RWPE1 (cell line): Measurements from ENCODE around the gene IL17REL.

ENCODE experiments used
- CTCF ChIA-PET: fragments of 350-600 bp; sonication (Branson Sonifier 250); formaldehyde crosslinking; extraction: SDS; loops from one replicate; lab custom pipeline; 2021; lab: Yijun Ruan, JAX
- POLR2A ChIA-PET: fragments of 400-600 bp; formaldehyde crosslinking; extraction: SDS; loops from one replicate; lab custom pipeline; 2020; ENCODE audit warnings: antibody characterized with exemption; ENCODE audit not compliant: low non-redundant PET; lab: Yijun Ruan, JAX
- DNase-seq: peaks from one replicate; pipeline ENCODE4 v3.0.0; 2012; ENCODE audit warnings: low spot score
- H3K27ac ChIP-seq: fragments of 450-650 bp; 2 replicates; pipeline ENCODE4 v1.5.1; 2017
- CTCF ChIP-seq: fragments of 450-650 bp; conservative IDR thresholded peaks from 2 replicates; pipeline ENCODE4 v1.5.1; 2017; ENCODE audit warnings: low read depth, mild to moderate bottlenecking

The IL17REL gene

GRCh38 chr22:50012211-50013181 is at the start of gene IL17REL:
IL17REL (minus strand) TSS chr22:50012765; CDS start chr22:50012646, 119 bp downstream.
- TF ChIP-seq CTCF: no peak
- POLR2A ChIA-PET: no interaction called here
- H3K27ac ChIP-seq: no peak within 1 kb of the TSS
- CTCF ChIA-PET: no interaction called here
- DNase-seq: no peak

GRCh38 chr22:50061824-50062355 is 49.3 kb upstream of the IL17REL start:
- CTCF ChIA-PET: no interaction called here
- no peak for DNase-seq
- no peak for TF ChIP-seq CTCF
- POLR2A ChIA-PET: no interaction called here
- no peak overlapping the region for H3K27ac ChIP-seq

- H3K27ac ChIP-seq: no peak overlapping the region
- DNase-seq: no peak
- POLR2A ChIA-PET: no interaction called here
- no peak for TF ChIP-seq CTCF
- CTCF ChIA-PET: no interaction called here
Observed at GRCh38 chr22:50061141-50061823, 48.7 kb upstream of the IL17REL start.

- CTCF ChIA-PET: no interaction called here
- no peak overlapping the region for H3K27ac ChIP-seq
- no peak for TF ChIP-seq CTCF
- no peak for DNase-seq
- POLR2A ChIA-PET: no interaction called here
Observed at GRCh38 chr22:50060441-50061140, 48.0 kb upstream of the IL17REL start.

- ChIA-PET CTCF (interaction anchor here (0.7 kb wide), 1 partner anchor 292 kb away, joined by 4 read pairs; no protein-coding TSS in a partner anchor), POLR2A (no interaction called here)
- DNase-seq: no peak
- no peak for TF ChIP-seq CTCF
- H3K27ac ChIP-seq: no peak overlapping the region
Observed at GRCh38 chr22:50059881-50060262, 47.3 kb upstream of the IL17REL start.
